ENCODE data around the gene TMEM259.

Gene TMEM259

DNA sequence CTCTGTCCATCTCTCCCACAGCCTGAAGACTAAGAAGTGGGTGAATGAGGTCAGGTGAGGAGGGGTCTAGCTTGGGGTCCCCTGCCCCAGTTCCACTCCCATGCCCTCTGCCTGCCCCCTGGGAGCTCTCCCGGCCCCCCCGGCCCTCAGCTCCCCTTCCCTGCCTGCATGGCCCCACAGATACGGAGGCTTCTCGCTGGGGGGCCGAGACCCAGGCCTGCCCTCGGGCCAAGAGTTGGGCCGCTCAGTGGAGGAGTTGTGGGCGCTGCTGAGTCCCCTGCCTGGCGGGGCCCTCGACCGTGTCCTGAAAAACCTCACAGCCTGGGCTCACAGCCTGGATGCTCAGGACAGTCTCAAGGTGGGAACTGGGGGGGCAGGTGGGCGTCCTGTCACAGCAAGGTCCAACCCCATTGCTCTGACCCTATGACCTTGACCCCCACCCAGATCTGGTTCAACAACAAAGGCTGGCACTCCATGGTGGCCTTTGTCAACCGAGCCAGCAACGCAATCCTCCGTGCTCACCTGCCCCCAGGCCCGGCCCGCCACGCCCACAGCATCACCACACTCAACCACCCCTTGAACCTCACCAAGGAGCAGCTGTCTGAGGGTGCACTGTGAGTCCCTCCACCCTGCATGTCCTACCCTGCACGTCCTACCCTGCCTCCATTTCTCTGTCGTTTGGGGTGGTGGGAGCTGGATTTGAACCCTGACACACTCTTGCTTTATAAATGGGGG, 35.1 kb upstream of the TMEM259 start:
- no peak for DNase-seq (ENCODE audit: low read depth in 4 of 4, low spot score in 1 of 4)

DNA sequence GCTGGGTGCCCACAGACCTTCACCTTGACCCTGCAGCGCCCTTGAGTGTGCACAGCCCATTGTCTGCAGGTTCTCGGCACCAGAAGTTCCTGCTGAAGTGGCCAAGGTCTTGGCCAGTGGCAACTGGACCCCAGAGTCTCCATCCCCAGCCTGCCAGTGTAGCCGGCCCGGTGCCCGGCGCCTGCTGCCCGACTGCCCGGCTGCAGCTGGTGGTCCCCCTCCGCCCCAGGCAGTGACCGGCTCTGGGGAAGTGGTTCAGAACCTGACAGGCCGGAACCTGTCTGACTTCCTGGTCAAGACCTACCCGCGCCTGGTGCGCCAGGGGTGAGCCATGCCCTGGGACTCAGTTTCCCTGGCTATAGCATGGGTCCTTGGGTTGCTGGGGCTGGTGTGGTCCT, 34.1 kb upstream of the TMEM259 start:
- no peak for DNase-seq (ENCODE audit: low read depth in 4 of 4, low spot score in 1 of 4)

DNA sequence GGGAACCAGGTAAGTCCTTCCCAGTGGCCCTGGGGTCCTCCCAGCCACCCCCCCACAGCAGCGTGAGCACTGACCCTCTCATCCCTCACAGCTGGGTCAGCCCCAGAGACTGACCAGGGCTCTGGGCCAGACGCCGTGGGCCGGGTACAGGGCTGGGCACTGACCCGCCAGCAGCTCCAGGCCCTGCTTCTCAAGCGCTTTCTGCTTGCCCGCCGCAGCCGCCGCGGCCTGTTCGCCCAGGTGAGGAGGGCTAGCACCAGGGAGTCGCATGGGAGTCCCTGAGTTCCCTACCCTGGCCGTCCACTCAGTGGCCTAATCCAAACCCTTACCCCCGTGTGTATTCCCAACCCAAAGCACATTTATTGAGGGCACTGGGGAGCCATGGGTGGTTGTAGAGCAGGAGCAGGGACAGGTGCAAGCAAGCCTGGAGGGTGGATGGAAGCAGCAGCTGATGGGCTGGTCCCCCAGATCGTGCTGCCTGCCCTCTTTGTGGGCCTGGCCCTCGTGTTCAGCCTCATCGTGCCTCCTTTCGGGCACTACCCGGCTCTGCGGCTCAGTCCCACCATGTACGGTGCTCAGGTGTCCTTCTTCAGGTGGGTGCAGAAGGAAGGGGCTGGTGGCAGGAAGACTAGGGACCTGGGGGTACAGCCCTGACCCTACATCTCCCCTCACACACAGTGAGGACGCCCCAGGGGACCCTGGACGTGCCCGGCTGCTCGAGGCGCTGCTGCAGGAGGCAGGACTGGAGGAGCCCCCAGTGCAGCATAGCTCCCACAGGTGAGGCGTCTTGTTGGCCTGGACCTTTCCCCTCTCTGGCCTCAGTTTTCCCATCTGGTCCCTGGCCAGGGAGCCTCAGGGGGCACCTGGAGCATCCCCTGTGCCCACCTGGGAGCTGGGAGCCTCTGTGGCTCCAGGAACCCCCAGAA, 33.4 kb upstream of the TMEM259 start:
- no peak for DNase-seq (ENCODE audit: low read depth in 4 of 4, low spot score in 1 of 4)

DNA sequence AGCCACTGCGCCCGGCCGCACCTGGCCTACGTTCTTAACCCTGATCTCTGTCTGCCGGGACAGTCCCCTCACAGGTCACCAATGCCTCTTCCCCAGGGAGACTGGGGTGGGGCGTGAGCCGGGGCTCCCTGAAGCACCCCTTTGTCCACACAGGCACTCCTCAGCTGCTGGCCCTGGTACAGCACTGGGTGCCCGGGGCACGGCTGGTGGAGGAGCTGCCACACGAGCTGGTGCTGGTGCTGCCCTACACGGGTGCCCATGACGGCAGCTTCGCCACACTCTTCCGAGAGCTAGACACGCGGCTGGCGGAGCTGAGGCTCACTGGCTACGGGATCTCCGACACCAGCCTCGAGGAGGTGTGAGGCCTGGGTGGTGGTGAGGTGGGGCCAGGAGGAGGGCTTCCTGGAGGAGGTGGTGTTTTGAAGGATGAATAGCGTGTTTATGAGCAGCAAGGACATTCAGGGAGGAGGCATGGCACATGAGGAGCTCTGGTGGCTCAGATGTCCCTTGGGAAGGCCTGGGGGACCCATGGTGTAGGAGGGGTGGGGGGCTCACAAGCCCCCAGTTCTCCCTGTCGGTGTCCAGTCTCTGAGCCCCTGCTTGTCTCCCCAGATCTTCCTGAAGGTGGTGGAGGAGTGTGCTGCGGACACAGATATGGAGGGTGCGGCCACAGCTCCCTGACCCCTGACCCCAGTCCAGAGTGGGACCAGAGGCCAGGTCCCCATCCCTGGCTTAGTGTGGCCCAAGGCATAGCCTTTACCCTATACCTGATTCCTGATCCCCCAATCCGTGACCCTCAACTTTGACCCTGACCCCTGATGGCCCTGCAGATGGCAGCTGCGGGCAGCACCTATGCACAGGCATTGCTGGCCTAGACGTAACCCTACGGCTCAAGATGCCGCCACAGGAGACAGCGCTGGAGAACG, 32.5 kb upstream of the TMEM259 start:
- DNase-seq (ENCODE audit: low read depth in 4 of 4, low spot score in 1 of 4): no peak

DNA sequence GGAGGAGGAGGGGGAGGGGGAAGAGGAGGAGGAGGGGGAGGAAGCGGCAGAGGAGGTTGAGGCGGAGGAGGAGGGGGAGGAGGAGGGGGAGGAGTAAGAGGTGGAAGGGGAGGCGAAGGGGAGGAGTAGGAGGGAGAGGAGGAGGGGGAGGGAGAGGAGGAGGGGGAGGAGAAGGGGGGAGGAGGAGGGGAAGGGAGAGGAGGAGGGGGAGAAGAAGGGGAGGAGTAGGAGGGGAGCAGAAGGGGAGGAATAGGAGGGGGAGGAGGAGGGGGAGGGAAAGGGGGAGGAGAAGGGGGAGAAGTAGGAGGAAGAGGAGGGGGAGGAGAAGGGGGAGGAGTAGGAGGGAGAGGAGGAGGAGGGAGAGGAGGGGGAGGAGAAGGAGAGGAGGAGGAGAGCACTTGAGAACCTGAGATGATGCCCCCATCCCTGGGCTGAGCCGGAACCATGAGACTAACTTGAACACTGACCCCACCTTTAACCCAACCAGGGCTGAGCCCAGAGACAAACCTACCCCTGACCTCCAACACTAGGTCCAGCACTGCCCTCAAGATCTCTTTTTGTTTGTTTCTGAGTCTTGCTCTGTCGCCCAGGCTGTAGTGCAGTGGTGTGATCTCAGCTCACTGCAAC, 31.5 kb upstream of the TMEM259 start:
- no peak for DNase-seq (ENCODE audit: low read depth in 4 of 4, low spot score in 1 of 4)

DNA sequence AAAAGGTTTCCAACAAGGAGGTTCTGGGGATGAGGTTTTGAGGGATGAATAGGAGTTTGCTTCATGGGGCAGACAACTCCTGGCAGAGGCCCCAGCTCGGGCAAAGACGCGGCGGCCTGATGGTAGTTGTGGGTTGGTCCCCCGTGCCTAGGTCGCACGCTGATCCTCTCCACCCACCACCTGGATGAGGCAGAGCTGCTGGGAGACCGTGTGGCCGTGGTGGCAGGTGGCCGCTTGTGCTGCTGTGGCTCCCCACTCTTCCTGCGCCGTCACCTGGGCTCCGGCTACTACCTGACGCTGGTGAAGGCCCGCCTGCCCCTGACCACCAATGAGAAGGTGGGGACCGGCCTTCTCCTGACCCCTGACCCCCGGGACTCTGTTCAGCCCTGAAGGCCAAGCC, 30.9 kb upstream of the TMEM259 start:
- DNase-seq (ENCODE audit: low read depth in 4 of 4, low spot score in 1 of 4): no peak

DNA sequence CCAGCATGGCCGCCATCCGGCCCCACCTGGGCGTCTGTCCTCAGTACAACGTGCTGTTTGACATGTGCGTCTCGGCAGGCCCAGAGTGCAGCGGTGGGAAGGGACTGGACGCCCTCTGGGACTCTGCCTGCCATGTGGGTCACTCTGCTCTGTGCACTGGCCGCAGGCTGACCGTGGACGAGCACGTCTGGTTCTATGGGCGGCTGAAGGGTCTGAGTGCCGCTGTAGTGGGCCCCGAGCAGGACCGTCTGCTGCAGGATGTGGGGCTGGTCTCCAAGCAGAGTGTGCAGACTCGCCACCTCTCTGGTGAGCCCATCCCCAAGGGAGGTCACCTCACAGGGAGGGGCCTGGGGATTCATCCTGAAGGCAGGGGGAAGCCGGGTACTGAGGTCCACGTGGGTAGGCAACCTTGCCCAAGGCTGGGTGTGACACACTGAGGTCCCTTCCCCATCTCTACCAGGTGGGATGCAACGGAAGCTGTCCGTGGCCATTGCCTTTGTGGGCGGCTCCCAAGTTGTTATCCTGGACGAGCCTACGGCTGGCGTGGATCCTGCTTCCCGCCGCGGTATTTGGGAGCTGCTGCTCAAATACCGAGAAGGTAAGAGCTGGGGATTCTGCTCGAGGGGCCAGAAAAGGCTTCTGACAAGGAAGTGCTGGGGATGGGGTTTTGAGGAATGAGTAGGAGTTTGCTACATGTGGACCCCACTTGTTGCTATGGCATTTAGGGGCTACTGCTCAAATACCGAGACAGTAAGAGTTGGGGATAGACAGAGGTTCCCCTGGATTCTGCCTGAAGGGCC, 30.3 kb upstream of the TMEM259 start:
- no peak for DNase-seq (ENCODE audit: low read depth in 4 of 4, low spot score in 1 of 4)

DNA sequence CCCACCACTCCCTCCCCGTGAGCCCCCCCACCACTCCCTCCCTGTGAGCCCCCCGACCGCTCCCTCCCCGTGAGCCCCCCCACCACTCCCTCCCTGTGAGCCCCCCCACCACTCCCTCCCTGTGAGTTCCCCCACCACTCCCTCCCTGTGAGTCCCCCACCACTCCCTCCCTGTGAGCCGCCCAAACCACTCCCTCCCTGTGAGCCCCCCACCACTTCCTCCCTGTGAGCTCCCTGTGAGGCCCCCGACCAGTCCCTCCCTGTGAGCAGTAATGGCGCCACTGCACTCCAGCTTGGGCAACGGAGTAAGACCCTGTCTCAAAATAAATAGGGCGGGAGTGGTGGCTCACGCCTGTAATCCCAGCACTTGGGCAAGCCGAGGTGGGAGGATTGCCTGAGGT, 28.9 kb upstream of the TMEM259 start:
- no peak for DNase-seq (ENCODE audit: low read depth in 4 of 4, low spot score in 1 of 4)

DNA sequence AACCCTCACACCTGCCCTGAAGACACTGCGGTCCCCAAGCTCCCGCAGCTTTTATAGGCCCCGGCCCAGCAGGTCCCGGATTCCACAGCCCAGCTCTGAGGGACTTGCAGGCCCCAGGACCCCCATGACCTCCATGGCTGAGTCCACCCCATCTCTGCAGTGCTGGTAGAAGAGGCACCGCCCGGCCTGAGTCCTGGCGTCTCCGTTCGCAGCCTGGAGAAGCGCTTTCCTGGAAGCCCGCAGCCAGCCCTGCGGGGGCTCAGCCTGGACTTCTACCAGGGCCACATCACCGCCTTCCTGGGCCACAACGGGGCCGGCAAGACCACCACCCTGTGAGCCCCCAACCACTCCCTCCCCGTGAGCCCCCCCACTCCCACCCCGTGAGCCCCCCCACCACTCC, 28.2 kb upstream of the TMEM259 start:
- DNase-seq (ENCODE audit: low read depth in 4 of 4, low spot score in 1 of 4): no peak

DNA sequence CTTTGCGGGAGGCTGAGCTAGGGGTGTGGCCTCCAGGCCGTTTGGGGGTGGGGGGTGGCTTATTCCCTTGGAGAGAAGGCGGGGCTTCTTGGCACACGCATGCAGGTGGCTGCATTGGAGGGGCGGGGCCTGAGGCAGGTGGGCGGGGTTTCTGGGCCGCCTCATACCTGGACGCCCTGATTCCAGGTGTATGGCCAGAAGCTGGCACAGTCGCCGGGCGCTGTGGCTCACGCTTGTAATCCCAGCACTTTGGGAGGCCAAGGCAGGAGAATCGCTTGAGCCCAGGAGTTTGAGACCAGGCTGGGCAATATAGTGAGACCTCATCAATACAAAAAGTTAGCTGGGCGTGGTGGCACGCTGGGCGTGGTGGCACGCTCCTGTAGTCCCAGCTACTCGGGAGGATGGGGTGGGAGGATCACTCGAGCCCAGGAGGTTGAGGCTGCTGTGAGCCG, 26.8 kb upstream of the TMEM259 start:
- no peak for DNase-seq (ENCODE audit: low read depth in 4 of 4, low spot score in 1 of 4)

DNA sequence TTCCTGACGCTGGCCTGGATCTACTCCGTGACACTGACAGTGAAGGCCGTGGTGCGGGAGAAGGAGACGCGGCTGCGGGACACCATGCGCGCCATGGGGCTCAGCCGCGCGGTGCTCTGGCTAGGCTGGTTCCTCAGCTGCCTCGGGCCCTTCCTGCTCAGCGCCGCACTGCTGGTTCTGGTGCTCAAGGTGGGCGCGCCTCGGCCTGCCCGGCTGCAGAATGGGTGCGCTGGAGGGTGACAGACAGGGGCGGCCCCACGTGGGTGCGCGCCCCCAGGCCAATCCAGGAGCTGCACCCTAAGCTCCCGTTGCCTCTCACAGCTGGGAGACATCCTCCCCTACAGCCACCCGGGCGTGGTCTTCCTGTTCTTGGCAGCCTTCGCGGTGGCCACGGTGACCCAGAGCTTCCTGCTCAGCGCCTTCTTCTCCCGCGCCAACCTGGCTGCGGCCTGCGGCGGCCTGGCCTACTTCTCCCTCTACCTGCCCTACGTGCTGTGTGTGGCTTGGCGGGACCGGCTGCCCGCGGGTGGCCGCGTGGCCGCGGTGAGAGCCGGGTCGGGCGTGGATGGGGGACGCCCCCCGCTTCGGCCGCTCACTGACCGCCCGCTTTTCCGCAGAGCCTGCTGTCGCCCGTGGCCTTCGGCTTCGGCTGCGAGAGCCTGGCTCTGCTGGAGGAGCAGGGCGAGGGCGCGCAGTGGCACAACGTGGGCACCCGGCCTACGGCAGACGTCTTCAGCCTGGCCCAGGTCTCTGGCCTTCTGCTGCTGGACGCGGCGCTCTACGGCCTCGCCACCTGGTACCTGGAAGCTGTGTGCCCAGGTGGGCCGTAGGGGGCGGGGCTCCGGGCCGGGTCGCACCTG, 26.1 kb upstream of the TMEM259 start:
- DNase-seq (ENCODE audit: low read depth in 4 of 4, low spot score in 1 of 4): no peak

DNA sequence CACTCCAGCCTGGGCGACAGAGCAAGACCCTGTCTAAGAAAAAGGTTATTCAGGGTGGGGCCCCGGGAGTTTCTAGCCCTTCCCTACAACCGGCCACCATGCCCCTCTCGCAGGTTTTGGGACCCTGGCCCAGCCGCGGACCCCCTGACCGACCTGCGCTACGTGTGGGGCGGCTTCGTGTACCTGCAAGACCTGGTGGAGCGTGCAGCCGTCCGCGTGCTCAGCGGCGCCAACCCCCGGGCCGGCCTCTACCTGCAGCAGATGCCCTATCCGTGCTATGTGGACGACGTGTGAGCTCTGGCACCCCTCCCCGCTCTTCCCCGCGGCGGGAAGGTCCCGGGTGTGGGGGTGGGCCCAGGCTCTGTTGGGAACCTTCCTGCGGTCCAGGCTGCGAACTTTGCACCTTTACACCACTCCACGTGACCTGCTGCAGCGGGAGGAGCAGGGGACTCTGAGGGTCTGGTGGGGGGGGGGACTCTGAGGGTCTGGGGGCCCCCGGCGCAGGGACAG, 25.2 kb upstream of the TMEM259 start:
- DNase-seq (ENCODE audit: low read depth in 4 of 4, low spot score in 1 of 4): no peak

DNA sequence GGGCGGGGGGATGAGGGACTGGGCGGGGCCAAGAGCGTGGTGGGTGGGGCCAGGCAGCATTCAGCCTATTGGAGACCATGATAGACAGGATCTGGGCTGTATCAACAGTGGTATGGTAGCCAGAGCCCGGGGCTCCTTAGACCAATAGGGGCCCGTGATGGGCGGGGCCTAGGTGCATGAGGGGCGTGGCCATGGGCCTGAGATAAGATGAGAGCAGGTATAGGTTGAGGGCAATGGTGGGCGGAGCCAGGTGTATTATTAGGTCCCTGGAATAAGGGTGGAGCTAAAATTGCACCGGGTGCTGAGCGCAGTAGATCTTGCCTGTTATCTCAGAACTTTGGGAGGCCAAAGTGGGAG, 24.3 kb upstream of the TMEM259 start:
- peak in 1 of 4 experiments; percentile 69 for DNase-seq (ENCODE audit: low read depth in 4 of 4, low spot score in 1 of 4)

DNA sequence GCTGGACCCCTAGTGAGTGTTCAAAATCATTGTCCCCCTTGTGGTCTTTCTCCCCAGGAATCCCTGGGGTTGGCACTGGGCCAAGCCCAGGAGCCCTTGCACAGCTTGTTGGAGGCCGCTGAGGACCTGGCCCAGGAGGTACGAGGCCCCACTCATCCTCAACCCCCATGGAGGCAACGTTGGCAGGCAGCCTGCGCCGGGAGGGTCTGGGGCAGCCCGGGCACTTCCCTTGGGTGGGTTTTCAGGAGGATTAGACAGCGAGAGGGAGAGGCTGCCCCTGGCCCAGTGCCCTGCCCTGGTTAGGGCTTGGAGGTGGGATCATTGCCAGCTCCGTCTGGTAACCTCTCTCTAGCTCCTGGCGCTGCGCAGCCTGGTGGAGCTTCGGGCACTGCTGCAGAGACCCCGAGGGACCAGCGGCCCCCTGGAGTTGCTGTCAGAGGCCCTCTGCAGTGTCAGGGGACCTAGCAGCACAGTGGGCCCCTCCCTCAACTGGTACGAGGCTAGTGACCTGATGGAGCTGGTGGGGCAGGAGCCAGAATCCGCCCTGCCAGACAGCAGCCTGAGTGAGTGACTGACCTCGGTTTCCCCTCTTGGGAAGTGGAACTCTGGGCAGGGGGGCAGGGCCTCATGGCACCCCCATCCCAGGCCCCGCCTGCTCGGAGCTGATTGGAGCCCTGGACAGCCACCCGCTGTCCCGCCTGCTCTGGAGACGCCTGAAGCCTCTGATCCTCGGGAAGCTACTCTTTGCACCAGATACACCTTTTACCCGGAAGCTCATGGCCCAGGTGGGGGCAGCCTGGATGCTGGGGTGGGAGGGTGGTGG, 22.0 kb upstream of the TMEM259 start:
- DNase-seq (ENCODE audit: low read depth in 4 of 4, low spot score in 1 of 4): no peak

DNA sequence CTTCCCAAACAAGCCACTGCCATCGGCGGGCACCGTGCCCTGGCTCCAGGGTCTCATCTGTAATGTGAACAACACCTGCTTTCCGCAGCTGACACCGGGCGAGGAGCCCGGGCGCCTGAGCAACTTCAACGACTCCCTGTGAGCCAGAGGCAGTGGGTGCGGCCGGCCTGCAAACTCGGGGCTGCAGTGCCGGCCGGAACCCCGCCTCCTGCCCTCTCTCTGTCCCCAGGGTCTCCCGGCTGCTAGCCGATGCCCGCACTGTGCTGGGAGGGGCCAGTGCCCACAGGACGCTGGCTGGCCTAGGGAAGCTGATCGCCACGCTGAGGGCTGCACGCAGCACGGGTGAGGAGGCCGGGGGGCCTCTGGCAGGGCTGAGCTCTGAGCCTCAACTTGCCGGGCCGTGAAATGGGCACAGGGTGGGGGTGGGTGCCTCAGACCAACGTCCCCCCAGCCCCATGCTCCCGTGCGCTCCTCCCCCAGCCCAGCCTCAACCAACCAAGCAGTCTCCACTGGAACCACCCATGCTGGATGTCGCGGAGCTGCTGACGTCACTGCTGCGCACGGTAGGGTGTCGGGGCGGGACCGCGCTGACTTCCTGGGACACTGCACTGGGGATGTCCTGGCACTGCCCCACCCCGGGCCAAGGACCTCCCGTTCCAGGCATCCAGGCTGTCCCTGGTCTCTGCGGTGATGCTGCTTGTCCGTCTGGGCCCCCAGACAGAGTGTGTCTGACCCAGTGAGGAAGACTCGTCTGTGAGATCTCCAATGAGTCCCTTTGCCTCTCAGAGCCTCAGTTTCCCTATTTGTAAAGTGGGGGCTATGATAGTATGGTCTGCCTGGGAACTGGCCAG, 21.1 kb upstream of the TMEM259 start:
- DNase-seq (ENCODE audit: low read depth in 4 of 4, low spot score in 1 of 4): no peak

DNA sequence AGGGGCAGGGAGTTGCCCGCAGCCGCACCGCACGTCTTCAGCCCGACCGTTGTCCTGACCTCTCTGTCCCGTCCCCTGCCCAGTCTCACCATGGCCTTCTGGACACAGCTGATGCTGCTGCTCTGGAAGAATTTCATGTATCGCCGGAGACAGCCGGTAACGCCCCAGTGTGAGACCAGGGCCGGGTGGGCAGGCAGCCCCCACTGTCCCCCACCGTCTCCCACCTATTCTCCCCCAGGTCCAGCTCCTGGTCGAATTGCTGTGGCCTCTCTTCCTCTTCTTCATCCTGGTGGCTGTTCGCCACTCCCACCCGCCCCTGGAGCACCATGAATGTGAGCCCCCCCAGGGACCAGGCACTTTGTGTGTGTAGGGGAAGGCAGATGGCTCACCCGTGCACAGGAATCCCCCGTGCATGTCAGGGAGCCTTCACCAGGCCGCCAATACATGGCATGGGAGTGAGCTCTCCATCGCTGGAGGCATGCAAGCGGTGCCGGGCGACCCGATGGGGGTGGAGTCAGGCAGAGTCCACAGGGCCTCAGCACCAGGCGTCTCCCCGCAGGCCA, 20.4 kb upstream of the TMEM259 start:
- DNase-seq (ENCODE audit: low read depth in 4 of 4, low spot score in 1 of 4): no peak
